ENCODE measurements around the gene HSDL1. TPM values are rescaled to one million over a fixed set of nuclear protein-coding genes. Genes with fewer than 3 reads are reported as not detected.
"Not testable (repeated sequence)": the region's sequence is repeated elsewhere in the genome, so short reads cannot be mapped to it uniquely, and the experiment has no call there.

Gene HSDL1
- total RNA-seq, 1 experiment from 2014 or later = 40.9 TPM

DNA sequence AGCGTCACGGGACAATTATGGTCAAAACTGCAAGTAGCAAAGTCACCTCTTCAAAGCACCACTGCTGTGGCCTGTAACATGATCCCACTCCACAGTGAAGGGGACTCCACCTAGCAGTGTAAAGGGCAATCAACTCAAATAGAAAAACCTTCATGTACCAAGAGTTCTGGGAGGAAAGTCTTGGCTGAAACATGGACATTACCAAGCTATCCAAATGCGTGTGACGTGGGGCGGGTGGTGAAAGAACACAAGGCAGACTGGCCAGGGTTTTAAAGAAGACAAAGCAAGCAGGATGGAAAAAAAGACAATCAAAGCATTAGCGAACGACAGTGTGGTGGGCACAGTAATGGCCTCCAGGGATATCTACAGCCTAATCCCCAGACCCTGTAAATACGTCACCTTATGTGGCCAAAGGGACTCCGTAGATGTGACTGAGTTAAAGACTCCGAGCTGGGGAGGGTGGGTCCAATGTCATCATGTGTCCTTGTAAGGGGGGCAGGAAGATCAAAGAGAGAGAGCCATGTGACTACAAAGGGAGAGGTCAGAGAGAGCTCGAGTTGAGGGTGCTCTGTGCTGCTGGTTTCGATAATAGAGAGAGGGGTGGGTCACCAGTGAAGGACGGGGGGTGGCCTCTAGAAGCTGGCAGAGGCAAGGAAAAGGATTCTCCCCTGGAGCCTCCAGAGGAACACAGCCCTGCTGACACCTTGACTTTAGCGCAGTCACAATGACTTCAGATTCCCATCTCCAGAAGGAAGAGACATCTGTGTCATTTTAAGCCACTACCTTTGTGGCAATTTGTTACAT is 6.0 kb downstream of the HSDL1 start:
- peak; percentile 75 for DNase-seq (ENCODE audit: low read depth)

DNA sequence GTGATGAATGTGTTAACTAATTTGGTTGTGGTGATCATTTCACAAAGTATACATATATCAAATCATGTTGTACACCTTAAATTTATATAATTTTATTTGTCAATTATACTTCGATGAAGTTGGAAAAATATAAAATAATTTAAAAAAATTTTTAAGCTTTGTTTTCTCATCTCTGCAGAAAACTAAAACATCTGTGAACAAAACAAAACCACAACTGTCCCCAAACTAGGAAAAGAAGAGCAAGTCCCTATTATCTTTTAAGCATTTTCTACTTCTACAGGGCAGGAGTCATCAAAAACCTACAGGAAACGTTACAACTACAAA is 6.5 kb downstream of the HSDL1 start:
- no peak for DNase-seq (ENCODE audit: low read depth)

GRCh38 chr16:84137769-84138357 is 7.1 kb downstream of the HSDL1 start:
- no peak for DNase-seq (ENCODE audit: low read depth)

- DNase-seq (ENCODE audit: low read depth) = no peak
Observed at GRCh38 chr16:84137287-84137686, 7.7 kb downstream of the HSDL1 start.

GRCh38 chr16:84136331-84137125 is 8.4 kb downstream of the HSDL1 start:
- DNase-seq (ENCODE audit: low read depth) = no peak

GRCh38 chr16:84132527-84133285 is 12.3 kb downstream of the HSDL1 start:
- DNase-seq (ENCODE audit: low read depth) = no peak

GRCh38 chr16:84131117-84131516 is 13.9 kb downstream of the HSDL1 start:
- DNase-seq (ENCODE audit: low read depth) = no peak

DNA sequence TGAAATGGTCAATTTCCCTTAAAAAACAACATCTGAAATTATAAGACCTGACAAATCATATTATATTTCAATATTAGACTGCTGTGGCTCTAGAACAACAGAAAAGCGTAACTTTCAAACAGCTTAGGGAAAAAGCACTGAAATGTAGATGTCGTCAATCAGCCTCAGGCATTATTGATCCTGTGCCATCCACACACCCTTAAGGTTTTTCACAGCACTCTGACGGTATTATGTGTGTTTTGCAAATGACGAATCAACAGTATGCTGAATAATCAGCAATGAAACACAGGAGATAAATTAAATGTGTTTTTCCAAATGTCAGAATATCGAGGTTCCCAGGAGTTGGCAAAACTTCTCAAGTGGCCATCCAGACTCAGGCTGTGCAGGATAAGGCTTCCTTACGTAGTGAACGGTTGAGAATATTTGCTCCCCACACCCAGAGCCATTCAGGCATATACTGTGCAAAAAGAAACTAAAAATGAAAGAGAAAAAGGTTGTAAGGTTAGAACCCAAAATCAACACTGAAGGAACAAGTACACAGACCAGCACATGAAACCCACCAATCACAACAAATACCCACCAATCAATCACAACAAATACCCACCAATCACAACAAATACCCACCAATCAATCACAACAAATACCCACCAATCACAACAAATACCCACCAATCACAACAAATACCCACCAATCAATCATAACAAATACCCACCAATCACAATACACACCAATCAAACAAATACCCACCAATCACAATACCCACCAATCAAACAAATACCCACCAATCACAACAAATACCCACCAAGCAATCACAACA is 20.5 kb downstream of the HSDL1 start:
- DNase-seq (ENCODE audit: low read depth) = no peak

DNA sequence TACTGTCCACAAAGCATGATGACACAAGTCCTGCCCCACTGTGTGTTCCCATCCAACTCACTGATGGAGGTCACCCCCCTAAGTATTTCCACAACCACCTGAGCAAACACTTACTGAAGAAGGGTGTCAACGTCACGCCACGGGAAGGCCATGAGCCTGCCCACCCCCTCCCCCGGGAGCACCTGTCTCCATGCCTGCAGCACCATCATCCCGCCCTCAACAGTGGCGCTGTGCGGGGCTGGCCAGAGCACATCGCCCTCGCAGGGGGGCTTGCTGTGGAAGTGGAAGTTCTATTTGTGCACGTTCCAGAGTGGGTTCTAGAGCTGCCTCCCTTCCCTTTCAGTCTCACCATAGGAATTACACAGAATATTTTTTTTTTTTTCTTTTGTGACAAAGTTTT is 24.0 kb downstream of the HSDL1 start:
- DNase-seq (ENCODE audit: low read depth) = no peak

- no peak for DNase-seq (ENCODE audit: low read depth)
Observed at GRCh38 chr16:84120023-84120422, 25.0 kb downstream of the HSDL1 start.

DNA sequence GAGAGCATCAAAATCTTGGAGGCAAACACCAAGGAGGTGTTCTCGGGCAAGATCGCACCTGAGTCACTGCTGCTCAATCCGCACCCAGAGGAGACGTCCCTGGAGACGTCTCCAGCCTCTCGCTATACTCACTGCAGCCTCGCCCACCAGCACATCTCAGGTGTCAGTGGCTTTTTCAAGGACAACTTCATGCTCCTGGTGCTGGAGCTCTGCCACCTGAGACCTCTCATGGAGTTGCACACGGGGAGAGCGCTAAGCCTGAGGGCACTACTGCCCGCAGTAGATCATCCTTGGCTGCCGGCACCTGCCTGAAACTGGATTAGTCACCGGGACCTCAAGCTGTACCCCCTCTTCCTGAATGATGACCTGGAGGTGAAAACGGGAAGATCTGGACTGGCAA is 25.6 kb downstream of the HSDL1 start:
- peak; percentile 77 for DNase-seq (ENCODE audit: low read depth)

- not testable (repeated sequence) for DNase-seq (ENCODE audit: low read depth)
Observed at GRCh38 chr16:84118315-84118714, 26.7 kb downstream of the HSDL1 start.

- no peak for DNase-seq (ENCODE audit: low read depth)
Observed at GRCh38 chr16:84117494-84117843, 27.5 kb downstream of the HSDL1 start.

GRCh38 chr16:84116720-84117493 is 28.1 kb downstream of the HSDL1 start, which contains the start of gene MBTPS1:
Gene MBTPS1 (minus strand): TSS chr16:84116942. CDS start chr16:84101783, 15,159 bp downstream.
- peak; percentile 98 for DNase-seq (ENCODE audit: low read depth)

DNA sequence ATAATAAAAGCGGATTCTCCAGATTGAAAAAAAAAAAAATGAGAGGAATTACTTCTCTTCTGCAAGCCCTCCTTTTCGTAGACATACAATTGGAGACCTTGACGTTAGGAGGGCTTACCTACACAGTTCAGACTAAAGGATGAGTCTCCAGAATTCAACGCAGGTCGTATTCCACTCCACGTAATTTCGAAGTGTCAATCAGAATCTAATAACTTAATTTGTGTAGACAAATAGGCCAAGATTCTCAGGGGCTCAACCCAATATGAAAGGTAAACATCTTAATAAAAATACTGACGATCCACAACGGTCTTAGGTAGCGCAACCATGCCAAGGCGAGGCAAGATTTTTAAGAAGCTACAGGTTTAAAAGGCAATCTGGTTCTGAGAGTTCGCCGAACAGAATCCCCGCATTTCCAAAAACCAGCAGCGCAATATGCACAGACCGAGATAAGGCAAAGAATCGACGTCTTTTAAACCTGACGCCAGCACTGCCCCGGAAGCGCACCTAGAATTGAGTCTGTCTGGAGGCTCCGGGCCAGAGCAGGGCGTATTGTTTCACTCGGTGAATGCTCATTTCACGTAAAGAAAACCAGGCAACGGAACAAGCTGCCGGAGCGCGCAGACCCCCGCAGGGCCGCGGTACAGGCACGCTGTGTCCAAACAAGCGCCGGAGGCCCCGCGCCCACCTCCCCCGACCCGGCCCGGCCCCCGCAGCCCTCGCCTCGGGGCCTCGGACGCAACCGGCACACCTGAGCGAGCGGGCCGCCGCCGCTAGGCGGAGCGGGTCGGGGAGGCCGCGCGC is 28.9 kb downstream of the HSDL1 start:
- peak; percentile 54 for DNase-seq (ENCODE audit: low read depth)

DNA sequence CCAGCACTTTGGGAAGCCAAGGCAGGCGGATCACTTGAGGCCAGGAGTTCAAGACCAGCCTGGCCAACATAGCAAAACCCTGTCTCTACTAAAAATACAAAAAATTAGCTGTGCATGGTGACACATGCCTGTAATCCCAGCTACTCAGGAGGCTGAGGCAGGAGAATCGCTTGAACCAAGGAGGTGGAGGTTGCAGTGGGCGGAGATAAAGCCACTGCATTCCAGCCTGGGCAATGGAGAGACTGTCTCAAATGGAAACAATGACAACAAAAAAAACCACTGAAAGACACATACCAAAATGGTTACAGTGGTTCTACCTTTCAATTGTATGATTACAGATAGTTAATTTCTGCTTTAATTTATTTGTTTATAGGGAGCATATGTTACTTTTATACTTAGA is 33.0 kb downstream of the HSDL1 start:
- peak; percentile 47 for DNase-seq (ENCODE audit: low read depth)

DNA sequence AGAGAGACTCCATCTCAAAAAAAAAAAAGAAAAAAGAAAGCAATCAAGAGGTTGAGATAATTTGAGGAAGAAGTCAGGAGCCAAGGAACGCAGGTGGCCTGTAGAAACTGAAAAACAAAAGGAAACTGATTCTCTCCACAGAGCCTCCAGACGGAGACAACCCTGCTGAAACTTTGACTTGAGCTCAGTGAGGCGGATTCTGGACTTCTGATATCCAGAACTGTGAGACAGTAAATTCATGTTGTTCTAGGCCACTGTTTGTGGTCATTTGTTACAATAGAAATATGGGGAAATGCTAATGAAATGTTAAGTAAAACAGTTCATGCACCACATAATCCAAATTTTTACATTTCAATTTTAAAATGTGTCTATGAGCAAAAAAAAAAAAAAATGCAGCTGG is 33.5 kb downstream of the HSDL1 start:
- no peak for DNase-seq (ENCODE audit: low read depth)

GRCh38 chr16:84110527-84110926 is 34.5 kb downstream of the HSDL1 start:
- no peak for DNase-seq (ENCODE audit: low read depth)

GRCh38 chr16:84109598-84110335 is 35.2 kb downstream of the HSDL1 start:
- no peak for DNase-seq (ENCODE audit: low read depth)

All from M059J (cell line).